GM12874 (cell line): ENCODE results near the gene SPR.

Experiments used
- TF ChIP-seq, protein P1 (sequence below): IDR thresholded peaks from 2 replicates; pipeline ENCODE4 v1.5.1; 2011; ENCODE audit warnings: low read depth, mild to moderate bottlenecking, control low read depth, low read length, moderate library complexity; ENCODE audit not compliant: insufficient read depth

SPR gene

DNA sequence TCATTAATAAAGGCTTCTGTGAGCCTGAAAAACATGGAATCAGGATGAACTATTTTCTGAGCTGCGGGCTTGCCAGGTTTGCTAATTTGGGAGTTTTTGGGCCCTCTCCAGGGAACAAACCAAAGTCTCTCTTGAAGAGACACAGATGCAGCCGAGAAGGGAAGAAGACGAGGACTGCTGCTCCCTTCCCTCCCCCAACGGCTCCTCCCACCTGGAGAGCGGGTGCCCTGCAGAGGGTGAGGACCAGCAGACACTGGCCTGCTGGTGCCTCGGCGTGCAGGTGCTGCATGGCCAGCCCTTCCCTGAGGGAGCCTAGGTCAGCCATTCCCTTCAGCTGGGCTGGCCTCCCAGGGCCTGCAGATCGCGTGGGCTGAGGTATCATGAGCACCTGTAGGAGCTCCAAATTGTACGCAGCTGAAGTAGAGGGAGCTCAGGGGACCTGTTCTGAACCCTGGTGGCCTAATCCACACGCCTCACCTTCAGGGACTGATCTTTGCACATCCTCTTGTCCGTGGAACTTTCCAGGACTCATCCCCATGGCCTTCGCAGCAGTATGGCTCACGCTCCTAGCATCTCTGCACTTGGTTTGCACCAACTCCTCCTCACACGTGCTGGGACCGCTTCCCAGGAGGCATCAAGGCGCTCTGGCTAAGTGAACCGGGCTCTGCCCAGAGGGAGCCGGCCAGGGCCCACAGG, 49.6 kb downstream of the SPR start:
- TF ChIP-seq, protein P1, sequence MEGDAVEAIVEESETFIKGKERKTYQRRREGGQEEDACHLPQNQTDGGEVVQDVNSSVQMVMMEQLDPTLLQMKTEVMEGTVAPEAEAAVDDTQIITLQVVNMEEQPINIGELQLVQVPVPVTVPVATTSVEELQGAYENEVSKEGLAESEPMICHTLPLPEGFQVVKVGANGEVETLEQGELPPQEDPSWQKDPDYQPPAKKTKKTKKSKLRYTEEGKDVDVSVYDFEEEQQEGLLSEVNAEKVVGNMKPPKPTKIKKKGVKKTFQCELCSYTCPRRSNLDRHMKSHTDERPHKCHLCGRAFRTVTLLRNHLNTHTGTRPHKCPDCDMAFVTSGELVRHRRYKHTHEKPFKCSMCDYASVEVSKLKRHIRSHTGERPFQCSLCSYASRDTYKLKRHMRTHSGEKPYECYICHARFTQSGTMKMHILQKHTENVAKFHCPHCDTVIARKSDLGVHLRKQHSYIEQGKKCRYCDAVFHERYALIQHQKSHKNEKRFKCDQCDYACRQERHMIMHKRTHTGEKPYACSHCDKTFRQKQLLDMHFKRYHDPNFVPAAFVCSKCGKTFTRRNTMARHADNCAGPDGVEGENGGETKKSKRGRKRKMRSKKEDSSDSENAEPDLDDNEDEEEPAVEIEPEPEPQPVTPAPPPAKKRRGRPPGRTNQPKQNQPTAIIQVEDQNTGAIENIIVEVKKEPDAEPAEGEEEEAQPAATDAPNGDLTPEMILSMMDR = no peak

GRCh38 chr2:72937356-72937669, 50.1 kb downstream of the SPR start:
- TF ChIP-seq, protein P1 = no peak

GRCh38 chr2:72938455-72938854, 51.2 kb downstream of the SPR start:
- TF ChIP-seq, protein P1 = no peak

- TF ChIP-seq, protein P1 = no peak
Measured at GRCh38 chr2:72940361-72940760, 53.2 kb downstream of the SPR start.

GRCh38 chr2:72940786-72941185, 53.6 kb downstream of the SPR start:
- TF ChIP-seq, protein P1 = no peak
